SK-N-SH (cell line): ENCODE results near the gene TWNK. TPM values are rescaled to one million over a fixed set of nuclear protein-coding genes. Genes with fewer than 3 reads are reported as not detected.

Experiments
- CTCF ChIA-PET: fragments of 300-600, 350-600 bp; formaldehyde crosslinking; extraction: SDS; loops from one replicate; lab custom pipeline; 2021; lab: Yijun Ruan, JAX
- POLR2A ChIA-PET: fragments of 350-600 bp; sonication (Branson Sonifier 250); formaldehyde crosslinking; extraction: SDS; loops from one replicate; lab custom pipeline; 2020; ENCODE audit warnings: antibody characterized with exemption, inconsistent platforms; lab: Yijun Ruan, JAX
- DNase-seq: peaks from one replicate; pipeline ENCODE4 v3.0.0; 2012
- H2AFZ ChIP-seq: fragments of 200-600 bp; sonication (generic); 2 replicates; pipeline ENCODE4 v1.8.1; 2016; ENCODE audit warnings: antibody characterized with exemption, mild to moderate bottlenecking, low read depth
- H3F3A ChIP-seq: fragments of 200-600 bp; sonication (generic); replicated peaks from 2 replicates; pipeline ENCODE3; 2016; ENCODE audit warnings: antibody characterized with exemption, mild to moderate bottlenecking; ENCODE audit not compliant: insufficient read depth
- H3K27ac ChIP-seq, 2 experiments: fragments of 200-500 bp in 1 of 2; fragments of 200-600 bp in 1 of 2; sonication (Bioruptor generic) in 1 of 2; sonication (generic), shearing (Covaris generic) in 1 of 2; 2 replicates each; pipeline versions ENCODE4 v1.5.1 to v1.6.1; 2014 to 2016; ENCODE audit warnings: low read depth in 2 of 2, inconsistent platforms in 1 of 2, low read length in 1 of 2, mild to moderate bottlenecking in 1 of 2, mixed read lengths in 1 of 2
- H3K27me3 ChIP-seq: fragments of 200-600 bp; sonication (generic), shearing (Covaris generic); 2 replicates; pipeline ENCODE4 v1.6.1; 2016; ENCODE audit warnings: mixed run types; ENCODE audit not compliant: insufficient read depth
- H3K36me3 ChIP-seq, 2 experiments: fragments of 200-500 bp in 1 of 2; fragments of 200-600 bp in 1 of 2; sonication (Bioruptor generic) in 1 of 2; sonication (generic) in 1 of 2; replicated peaks in 1 of 2; 2 replicates each; pipeline versions ENCODE3 to v1.5.1; 2014 to 2016; ENCODE audit warnings: low read length in 1 of 2, mild to moderate bottlenecking in 1 of 2; ENCODE audit not compliant: insufficient read depth in 2 of 2, control insufficient read depth in 1 of 2
- H3K4me1 ChIP-seq, 2 experiments: fragments of 200-500 bp in 1 of 2; fragments of 200-600 bp in 1 of 2; sonication (Bioruptor generic) in 1 of 2; sonication (generic), shearing (Covaris generic) in 1 of 2; 2 replicates each; pipeline versions ENCODE4 v1.5.1 to v1.6.1; 2014 to 2016; ENCODE audit warnings: low read depth in 1 of 2, low read length in 1 of 2, mixed run types in 1 of 2; ENCODE audit not compliant: insufficient read depth in 2 of 2, control insufficient read depth in 1 of 2
- H3K4me2 ChIP-seq: fragments of 200-600 bp; sonication (generic), shearing (Covaris generic); 2 replicates; pipeline ENCODE4 v1.6.1; 2017; ENCODE audit warnings: mixed run types
- H3K4me3 ChIP-seq, 2 experiments: fragments of 200-500 bp in 1 of 2; fragments of 200-600 bp in 1 of 2; sonication (Bioruptor generic) in 1 of 2; sonication (generic), shearing (Covaris generic) in 1 of 2; 2 replicates each; pipeline versions ENCODE4 v1.5.1 to v1.8.1; 2014 to 2016; ENCODE audit warnings: low read depth in 2 of 2, inconsistent platforms in 1 of 2, low read length in 1 of 2, mild to moderate bottlenecking in 1 of 2, mixed read lengths in 1 of 2, moderate library complexity in 1 of 2
- H3K79me2 ChIP-seq: fragments of 200-600 bp; sonication (generic); 2 replicates; pipeline ENCODE4 v1.8.1; 2017; ENCODE audit warnings: mild to moderate bottlenecking; ENCODE audit not compliant: insufficient read depth
- H3K9ac ChIP-seq: fragments of 200-600 bp; sonication (generic); 2 replicates; pipeline ENCODE4 v1.6.1; 2017; ENCODE audit warnings: mixed run types
- H3K9me2 ChIP-seq: fragments of 200-600 bp; sonication (generic); 2 replicates; pipeline ENCODE4 v1.6.1; 2017; ENCODE audit warnings: mixed run types
- H3K9me3 ChIP-seq: fragments of 200-600 bp; sonication (generic); 2 replicates; pipeline ENCODE4 v1.6.1; 2017; ENCODE audit warnings: mixed run types, mild to moderate bottlenecking, moderate library complexity
- H4K20me1 ChIP-seq: fragments of 200-600 bp; sonication (generic); 2 replicates; pipeline ENCODE4 v1.6.1; 2017; ENCODE audit warnings: mild to moderate bottlenecking, mixed run types; ENCODE audit not compliant: insufficient read depth
- ELF1 ChIP-seq: IDR thresholded peaks from 2 replicates; pipeline ENCODE4 v1.4.0; 2012
- EP300 ChIP-seq, 2 experiments: IDR thresholded peaks; 2 replicates each; pipeline versions ENCODE4 v1.4.0 to v1.6.1; 2012; ENCODE audit warnings: borderline replicate concordance in 1 of 2, low read depth in 1 of 2, low read length in 1 of 2
- EZH2phosphoT487 ChIP-seq: fragments of 200-600 bp; sonication (generic); IDR thresholded peaks from 2 replicates; pipeline ENCODE4 v1.6.1; 2017; ENCODE audit warnings: low read depth, mixed run types, mild to moderate bottlenecking, antibody characterized with exemption, moderate library complexity, borderline replicate concordance
- FOSL2 ChIP-seq: IDR thresholded peaks from 2 replicates; pipeline ENCODE4 v1.4.0; 2012; ENCODE audit warnings: low read depth, mild to moderate bottlenecking, moderate library complexity, borderline replicate concordance
- GATA2 ChIP-seq: sonication (generic); formaldehyde crosslinking; IDR thresholded peaks from 2 replicates; pipeline ENCODE4 v1.5.0; 2020; ENCODE audit warnings: mild to moderate bottlenecking, missing genetic modification reagents
- IRF3 ChIP-seq: fragments of 150-350 bp; IDR thresholded peaks from 2 replicates; pipeline ENCODE4 v1.6.1; 2016; ENCODE audit warnings: mild to moderate bottlenecking, low read depth, low read length
- MAX ChIP-seq: IDR thresholded peaks from 2 replicates; pipeline ENCODE4 v1.4.0; 2012; ENCODE audit warnings: low read depth
- MEF2A ChIP-seq: IDR thresholded peaks from 2 replicates; pipeline ENCODE4 v1.4.0; 2012; ENCODE audit warnings: low read depth, borderline replicate concordance
- RAD21 ChIP-seq: IDR thresholded peaks from 2 replicates; pipeline ENCODE4 v1.6.1; 2012; ENCODE audit warnings: mild to moderate bottlenecking, low read length
- RCOR1 ChIP-seq: fragments of 150-350 bp; IDR thresholded peaks from 2 replicates; pipeline ENCODE4 v1.6.1; 2017; ENCODE audit warnings: antibody characterized with exemption, low read length
- TCF12 ChIP-seq: IDR thresholded peaks from 2 replicates; pipeline ENCODE4 v1.4.0; 2012
- USF1 ChIP-seq: IDR thresholded peaks from 2 replicates; pipeline ENCODE4 v1.4.0; 2012; ENCODE audit warnings: low read depth, borderline replicate concordance
- WGBS: methylation state at CpG from one replicate; pipeline ENCODE4 v1.1.6; 2017; ENCODE audit warnings: low lambda C conversion rate; 5-methylcytosine and 5-hydroxymethylcytosine counted together
- polyA plus RNA-seq, 3 experiments: library from polyadenylated mRNA; depleted of rRNA; stranded (reverse); fragments of >200 nt; gene quantifications; 2 replicates each; pipeline ENCODE4 v1.2.3, GENCODE V29; 2012
- TF ChIP-seq, protein P1 (sequence below): fragments of 150-350 bp; IDR thresholded peaks from 2 replicates; pipeline ENCODE4 v1.6.1; 2017; ENCODE audit warnings: antibody characterized with exemption, low read length, low read depth, borderline replicate concordance
- TF ChIP-seq, protein P2 (sequence below): fragments of 200-600 bp; sonication (generic); IDR thresholded peaks from 2 replicates; pipeline ENCODE4 v1.6.1; 2017; ENCODE audit warnings: antibody characterized with exemption, mild to moderate bottlenecking, moderate library complexity
- TF ChIP-seq, protein P3 (sequence below): IDR thresholded peaks from 2 replicates; pipeline ENCODE4; 2012

The TWNK gene
- polyA plus RNA-seq, 1 of the 3 experiments (the other 2 are of a cell fraction): 16.4 TPM

- DNase-seq: no peak
- Histone ChIP-seq H3K9me2 (no peaks in the 10 kb centered on the region), H3K9ac (no peak overlapping the region), H3K4me2 (no peak overlapping the region), H3K79me2 (peaks cover 25% of the 10 kb centered on the region), H3K27me3 (no peaks in the 10 kb centered on the region), H4K20me1 (peaks cover 20% of the 10 kb centered on the region), H3K36me3 (peaks cover 1 to 2% of the 10 kb centered on the region in 2 experiments), H3K4me3 (no peak overlapping the region; a peak in 1 of 4 replicates), H3K9me3 (no peaks in the 10 kb centered on the region), H3K27ac (peak overlapping the region in 1 of 2 experiments; percentile 34; a peak in 1 of 4 replicates), H3F3A (peaks cover 18% of the 10 kb centered on the region), H3K4me1 (peaks cover 7 to 41% of the 10 kb centered on the region in 2 experiments; a peak in 2 of 4 replicates), H2AFZ (no peak overlapping the region)
- POLR2A ChIA-PET: interaction anchor here (0.6 to 2.7 kb wide), 3 partner anchors 13 to 162 kb away, joined by 3 to 16 read pairs (median 6); no protein-coding TSS in a partner anchor
- TF ChIP-seq FOSL2 (no peak), MEF2A (no peak), EP300 (IDR thresholded peaks at IDR 0.05; ENCODE audit: borderline replicate concordance in 1 of 2, low read depth in 1 of 2, low read length in 1 of 2) (no peak)
- TF ChIP-seq, protein P1, sequence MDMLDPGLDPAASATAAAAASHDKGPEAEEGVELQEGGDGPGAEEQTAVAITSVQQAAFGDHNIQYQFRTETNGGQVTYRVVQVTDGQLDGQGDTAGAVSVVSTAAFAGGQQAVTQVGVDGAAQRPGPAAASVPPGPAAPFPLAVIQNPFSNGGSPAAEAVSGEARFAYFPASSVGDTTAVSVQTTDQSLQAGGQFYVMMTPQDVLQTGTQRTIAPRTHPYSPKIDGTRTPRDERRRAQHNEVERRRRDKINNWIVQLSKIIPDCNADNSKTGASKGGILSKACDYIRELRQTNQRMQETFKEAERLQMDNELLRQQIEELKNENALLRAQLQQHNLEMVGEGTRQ: no peak
- TF ChIP-seq, protein P2, sequence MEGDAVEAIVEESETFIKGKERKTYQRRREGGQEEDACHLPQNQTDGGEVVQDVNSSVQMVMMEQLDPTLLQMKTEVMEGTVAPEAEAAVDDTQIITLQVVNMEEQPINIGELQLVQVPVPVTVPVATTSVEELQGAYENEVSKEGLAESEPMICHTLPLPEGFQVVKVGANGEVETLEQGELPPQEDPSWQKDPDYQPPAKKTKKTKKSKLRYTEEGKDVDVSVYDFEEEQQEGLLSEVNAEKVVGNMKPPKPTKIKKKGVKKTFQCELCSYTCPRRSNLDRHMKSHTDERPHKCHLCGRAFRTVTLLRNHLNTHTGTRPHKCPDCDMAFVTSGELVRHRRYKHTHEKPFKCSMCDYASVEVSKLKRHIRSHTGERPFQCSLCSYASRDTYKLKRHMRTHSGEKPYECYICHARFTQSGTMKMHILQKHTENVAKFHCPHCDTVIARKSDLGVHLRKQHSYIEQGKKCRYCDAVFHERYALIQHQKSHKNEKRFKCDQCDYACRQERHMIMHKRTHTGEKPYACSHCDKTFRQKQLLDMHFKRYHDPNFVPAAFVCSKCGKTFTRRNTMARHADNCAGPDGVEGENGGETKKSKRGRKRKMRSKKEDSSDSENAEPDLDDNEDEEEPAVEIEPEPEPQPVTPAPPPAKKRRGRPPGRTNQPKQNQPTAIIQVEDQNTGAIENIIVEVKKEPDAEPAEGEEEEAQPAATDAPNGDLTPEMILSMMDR: peak; percentile 26; the same call in 1 of the 2 replicates
- CTCF ChIA-PET: interaction anchor here (0.7 to 15.0 kb wide), 16 partner anchors 11 to 112 kb away, joined by 3 to 198 read pairs (median 6); partner anchors contain the start of gene LZTS2
- WGBS: 89% methylated on average over 23 of the region's 27 CpGs
These were observed 42.4 kb downstream of the TWNK start for GRCh38 chr10:101029520-101030295.

- peaks cover 7 to 43% of the 10 kb centered on the region in 2 experiments; a peak in 2 of 4 replicates for H3K4me1 ChIP-seq
- H3K4me2 ChIP-seq: peak overlapping the region; percentile 94
- H3K27ac ChIP-seq: no peak overlapping the region; a peak in 1 of 4 replicates
- H3K27me3 ChIP-seq: no peaks in the 10 kb centered on the region
- no peaks in the 10 kb centered on the region for H3K9me2 ChIP-seq
- peak overlapping the region; percentile 84 to 98 for H3K4me3 ChIP-seq
- peak overlapping the region; percentile 89; the same call in 1 of the 2 replicates for H2AFZ ChIP-seq
- H4K20me1 ChIP-seq: peaks cover 29% of the 10 kb centered on the region
- H3K9me3 ChIP-seq: no peaks in the 10 kb centered on the region
- H3K9ac ChIP-seq: 0 out of 2 replicates have a peak overlapping the region, but pooled peaks have one; percentile 96
- CTCF ChIA-PET: interaction anchor here (0.7 to 15.0 kb wide), 15 partner anchors 10 to 360 kb away, joined by 3 to 198 read pairs (median 7); partner anchors contain the start of gene LZTS2
- POLR2A ChIA-PET: interaction anchor here (1.2 to 2.7 kb wide), 4 partner anchors 12 to 44 kb away, joined by 3 to 16 read pairs (median 6); partner anchors contain the start of genes LZTS2 and MRPL43
- peaks cover 18% of the 10 kb centered on the region for H3F3A ChIP-seq
- 69% methylated on average over 7 of the region's 25 CpGs for WGBS
- peaks cover 10 to 11% of the 10 kb centered on the region in 2 experiments for H3K36me3 ChIP-seq
- peak; percentile 53 for DNase-seq
- H3K79me2 ChIP-seq: peaks cover 34% of the 10 kb centered on the region
- TF ChIP-seq, protein P2: no peak
- no peak for TF ChIP-seq GATA2
- no peak for TF ChIP-seq IRF3
- TF ChIP-seq ELF1: no peak
- no peak for TF ChIP-seq RAD21
- TF ChIP-seq, protein P3, sequence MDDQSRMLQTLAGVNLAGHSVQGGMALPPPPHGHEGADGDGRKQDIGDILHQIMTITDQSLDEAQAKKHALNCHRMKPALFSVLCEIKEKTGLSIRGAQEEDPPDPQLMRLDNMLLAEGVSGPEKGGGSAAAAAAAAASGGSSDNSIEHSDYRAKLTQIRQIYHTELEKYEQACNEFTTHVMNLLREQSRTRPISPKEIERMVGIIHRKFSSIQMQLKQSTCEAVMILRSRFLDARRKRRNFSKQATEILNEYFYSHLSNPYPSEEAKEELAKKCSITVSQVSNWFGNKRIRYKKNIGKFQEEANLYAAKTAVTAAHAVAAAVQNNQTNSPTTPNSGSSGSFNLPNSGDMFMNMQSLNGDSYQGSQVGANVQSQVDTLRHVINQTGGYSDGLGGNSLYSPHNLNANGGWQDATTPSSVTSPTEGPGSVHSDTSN: no peak
- TF ChIP-seq RCOR1: no peak
- TF ChIP-seq USF1: no peak
- no peak for TF ChIP-seq MAX
- TF ChIP-seq EZH2phosphoT487: no peak
- no peak for TF ChIP-seq TCF12
These were observed 43.3 kb downstream of the TWNK start for GRCh38 chr10:101030496-101031127.
